ENCODE results near the gene VILL.

- TF ChIP-seq TAF1 (IDR thresholded peaks at IDR 0.05; ENCODE audit: low read depth, low read length) (no peak), POLR2A (IDR thresholded peaks at IDR 0.05; ENCODE audit: low read depth, low read length) (no peak), SPI1 (IDR thresholded peaks at IDR 0.05; ENCODE audit: low read depth, low read length) (no peak), POLR2AphosphoS5 (IDR thresholded peaks at IDR 0.05; ENCODE audit: low read depth, low read length) (no peak), POU2F2 (IDR thresholded peaks at IDR 0.05; ENCODE audit: low read depth, low read length) (no peak), PAX5 (IDR thresholded peaks at IDR 0.05; ENCODE audit: insufficient read depth, low read length, severe bottlenecking) (no peak)
Observed at GRCh38 chr3:37957539-37957936, 33.0 kb upstream of the VILL start.

All from GM12891 (cell line).